Endothelial cell of umbilical vein (primary cell): ENCODE measurements around the gene ROBO2. TPM values are rescaled to one million over a fixed set of nuclear protein-coding genes. Genes with fewer than 3 reads are reported as not detected.

Source experiments
- BruUV-seq: library from RNA; stranded (reverse); fragments of 400-500 nt; replicated peaks from 2 replicates; lab custom pipeline; 2021; lab: Mats Ljungman, UMichigan
- CTCF ChIA-PET: fragments of 300-600, 350-600 bp; sonication (Branson Sonifier 250); formaldehyde crosslinking; loops from one replicate; lab custom pipeline; 2021; ENCODE audit warnings: antibody characterized with exemption, inconsistent platforms; lab: Charles Lee
- POLR2A ChIA-PET: fragments of 300-600, 350-600 bp; sonication (Branson Sonifier 250); formaldehyde crosslinking; loops from one replicate; lab custom pipeline; 2021; ENCODE audit warnings: antibody characterized with exemption, inconsistent platforms; lab: Charles Lee
- DNase-seq: peaks from one replicate; pipeline ENCODE4 v3.0.0-alpha.2; 2011; ENCODE audit warnings: low read depth, low spot score
- FAIRE-seq: peaks from 2 replicates; lab custom pipeline; 2011; peaks lifted over from hg19 to GRCh38; lab: Jason Lieb, UNC
- H2AFZ ChIP-seq: 2 replicates; pipeline ENCODE4 v1.6.0; 2012; ENCODE audit warnings: low read depth, low read length, control low read depth, inconsistent platforms
- H3K27ac ChIP-seq: 2 replicates; pipeline ENCODE4 v1.5.1; 2011; ENCODE audit warnings: low read depth, mild to moderate bottlenecking, control low read depth, low read length, moderate library complexity; ENCODE audit not compliant: insufficient read depth
- H3K27me3 ChIP-seq, 2 experiments: 2 replicates each; pipeline versions ENCODE4 v1.6.0 to v1.6.1; 2011; ENCODE audit warnings: low read length in 2 of 2, mixed read lengths in 1 of 2; ENCODE audit not compliant: control insufficient read depth in 2 of 2, insufficient read depth in 2 of 2
- H3K36me3 ChIP-seq, 2 experiments: 2 replicates in 1 of 2; 3 replicates in 1 of 2; pipeline ENCODE4 v1.5.1; 2011; ENCODE audit warnings: low read length in 2 of 2, mild to moderate bottlenecking in 1 of 2, moderate library complexity in 1 of 2; ENCODE audit not compliant: control insufficient read depth in 2 of 2, insufficient read depth in 2 of 2; ENCODE audit errors: extremely low read depth in 1 of 2
- H3K4me1 ChIP-seq: 3 replicates; pipeline ENCODE4 v1.5.1; 2011; ENCODE audit warnings: mild to moderate bottlenecking, low read length; ENCODE audit not compliant: control insufficient read depth, insufficient read depth; ENCODE audit errors: extremely low read depth
- H3K4me2 ChIP-seq: 2 replicates; pipeline ENCODE4 v1.6.1; 2011; ENCODE audit warnings: low read length, control low read depth, mixed read lengths; ENCODE audit not compliant: insufficient read depth
- H3K4me3 ChIP-seq, 3 experiments: fragments of 200-600 bp in 1 of 3; sonication (generic), shearing (Covaris generic) in 1 of 3; replicated peaks in 1 of 3; 2 replicates each; pipeline ENCODE4 v1.5.1; 2011 to 2016; ENCODE audit warnings: control low read depth in 3 of 3, low read length in 3 of 3, mild to moderate bottlenecking in 2 of 3, inconsistent platforms in 1 of 3, low read depth in 1 of 3, moderate library complexity in 1 of 3; ENCODE audit not compliant: insufficient read depth in 1 of 3
- H3K79me2 ChIP-seq: 2 replicates; pipeline ENCODE4 v1.6.0; 2012; ENCODE audit warnings: low read length, inconsistent platforms; ENCODE audit not compliant: control insufficient read depth, insufficient read depth
- H3K9ac ChIP-seq: replicated peaks from 2 replicates; pipeline ENCODE3; 2011; ENCODE audit warnings: low read length, control low read depth; ENCODE audit not compliant: insufficient read depth; ENCODE audit errors: extremely low read depth
- H3K9me1 ChIP-seq: replicated peaks from 3 replicates; pipeline ENCODE4 v1.6.0; 2011; ENCODE audit warnings: mild to moderate bottlenecking, low read length; ENCODE audit not compliant: control insufficient read depth, insufficient read depth; ENCODE audit errors: extremely low read depth
- H3K9me3 ChIP-seq: replicated peaks from 2 replicates; pipeline ENCODE4 v1.5.1; 2012; ENCODE audit warnings: low read length, inconsistent platforms; ENCODE audit not compliant: control insufficient read depth, insufficient read depth
- H4K20me1 ChIP-seq: replicated peaks from 2 replicates; pipeline ENCODE3; 2011; ENCODE audit warnings: mild to moderate bottlenecking, low read length; ENCODE audit not compliant: control insufficient read depth, insufficient read depth; ENCODE audit errors: extremely low read depth
- EZH2 ChIP-seq: IDR thresholded peaks from 2 replicates; pipeline ENCODE4 v1.6.1; 2012; ENCODE audit warnings: borderline replicate concordance, low read depth, mild to moderate bottlenecking, moderate library complexity, low read length, inconsistent platforms; ENCODE audit not compliant: severe bottlenecking
- FOS ChIP-seq: IDR thresholded peaks from 2 replicates; pipeline ENCODE4 v1.6.1; 2011; ENCODE audit warnings: mild to moderate bottlenecking, low read length, moderate library complexity, borderline replicate concordance; ENCODE audit not compliant: insufficient read depth
- GATA2 ChIP-seq: IDR thresholded peaks from 2 replicates; pipeline ENCODE4 v1.7.0; 2011; ENCODE audit warnings: low read depth, mild to moderate bottlenecking, moderate library complexity, mixed read lengths, low read length; ENCODE audit not compliant: insufficient read length, insufficient read depth
- JUN ChIP-seq: IDR thresholded peaks from 2 replicates; pipeline ENCODE4 v1.6.1; 2011; ENCODE audit warnings: borderline replicate concordance, low read depth; ENCODE audit not compliant: insufficient read length, insufficient read depth
- MAX ChIP-seq: IDR thresholded peaks from 2 replicates; pipeline ENCODE4 v1.6.1; 2011; ENCODE audit not compliant: insufficient read depth, insufficient read length
- MYC ChIP-seq: IDR thresholded peaks from one replicate; pipeline ENCODE4 v1.6.1; 2011; ENCODE audit warnings: mild to moderate bottlenecking, low read depth, low read length
- POLR2A ChIP-seq: IDR thresholded peaks from 2 replicates; pipeline ENCODE4 v1.6.1; 2012; ENCODE audit warnings: low read depth, mild to moderate bottlenecking, control low read depth, low read length
- POLR2AphosphoS5 ChIP-seq: IDR thresholded peaks from 2 replicates; pipeline ENCODE4 v1.6.1; 2012; ENCODE audit warnings: low read depth, mild to moderate bottlenecking, control low read depth, low read length, moderate library complexity; ENCODE audit not compliant: insufficient read depth
- dilution Hi-C: fragments of 300-500 bp; cut with MboI; formaldehyde crosslinking; loops from one replicate; pipeline ENCODE4 v1.15.0; 2019; ENCODE audit warnings: low sequenced_read_pairs; ENCODE audit not compliant: extremely low pct_ligation_motif_present
- intact Hi-C: fragments of 100-400 bp; cut with micrococcal nuclease; formaldehyde crosslinking; loops from one replicate; pipeline ENCODE4 v1.10.0; 2022
- polyA plus RNA-seq, 4 experiments: library from polyadenylated mRNA; depleted of rRNA in 3 of 4; stranded (reverse) in 3 of 4; unstranded in 1 of 4; fragments of >200 nt; gene quantifications; 2 replicates each; pipeline versions ENCODE4 v1.2.1 to v1.2.3, GENCODE V29; 2011 to 2012; ENCODE audit warnings: missing spikeins in 1 of 4
- total RNA-seq: library from RNA; stranded (reverse); gene quantifications from 2 replicates; pipeline ENCODE4 v1.2.3, GENCODE V29; 2021
- TF ChIP-seq, protein P1 (sequence below), 2 donors: IDR thresholded peaks; 1 replicate in 1 of 2; 2 replicates in 1 of 2; pipeline ENCODE4 v1.5.1; 2011; ENCODE audit warnings: low read length in 2 of 2, mild to moderate bottlenecking in 2 of 2, moderate library complexity in 2 of 2, control low read depth in 1 of 2, inconsistent platforms in 1 of 2, low read depth in 1 of 2; ENCODE audit not compliant: insufficient read depth in 1 of 2; ENCODE audit errors: extremely low read depth in 1 of 2

Gene ROBO2
- total and polyA plus RNA-seq, 2 donors (not counting 3 experiments of a cell fraction or from before 2014, with no cell fraction given): not detected

DNA sequence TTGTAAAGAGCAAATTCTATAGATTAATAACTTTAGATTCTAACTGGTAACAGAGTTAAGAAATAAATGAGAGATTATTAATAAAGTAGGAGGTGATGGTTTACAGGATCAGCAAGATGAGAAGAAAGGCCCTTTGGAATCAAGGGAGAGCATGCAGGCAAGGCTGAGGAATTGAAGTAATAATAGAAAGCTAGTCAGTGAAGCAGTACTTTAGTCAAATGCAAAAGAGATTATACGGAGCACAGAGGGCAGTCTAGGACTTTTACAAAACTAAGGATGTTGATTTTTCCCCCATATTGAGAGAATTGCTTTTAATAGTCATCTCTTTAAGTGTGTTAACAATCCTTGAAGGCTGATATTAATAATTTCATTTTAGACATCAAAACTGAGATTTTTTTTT, 146.4 kb downstream of the ROBO2 start:
- intact Hi-C loops (no loop called here), dilution Hi-C loops (no loop called here)
- H2AFZ ChIP-seq: no peak overlapping the region
- H3K27me3 ChIP-seq: no peaks in the 10 kb centered on the region
- CTCF ChIA-PET: no interaction called here
- no peaks in the 10 kb centered on the region for H4K20me1 ChIP-seq
- peaks cover 2% of the 10 kb centered on the region for H3K4me1 ChIP-seq
- H3K4me3 ChIP-seq: no peak overlapping the region
- no peak overlapping the region for H3K9ac ChIP-seq
- FAIRE-seq (no peak), DNase-seq (no peak)
- H3K9me3 ChIP-seq: no peaks in the 10 kb centered on the region
- POLR2A ChIA-PET: no interaction called here
- no TSS peak for BruUV-seq
- no peaks in the 10 kb centered on the region for H3K9me1 ChIP-seq
- H3K79me2 ChIP-seq: no peaks in the 10 kb centered on the region
- no peak for TF ChIP-seq JUN
- no peak for TF ChIP-seq MAX
- TF ChIP-seq GATA2: no peak
- no peak for TF ChIP-seq EZH2
- TF ChIP-seq, protein P1, sequence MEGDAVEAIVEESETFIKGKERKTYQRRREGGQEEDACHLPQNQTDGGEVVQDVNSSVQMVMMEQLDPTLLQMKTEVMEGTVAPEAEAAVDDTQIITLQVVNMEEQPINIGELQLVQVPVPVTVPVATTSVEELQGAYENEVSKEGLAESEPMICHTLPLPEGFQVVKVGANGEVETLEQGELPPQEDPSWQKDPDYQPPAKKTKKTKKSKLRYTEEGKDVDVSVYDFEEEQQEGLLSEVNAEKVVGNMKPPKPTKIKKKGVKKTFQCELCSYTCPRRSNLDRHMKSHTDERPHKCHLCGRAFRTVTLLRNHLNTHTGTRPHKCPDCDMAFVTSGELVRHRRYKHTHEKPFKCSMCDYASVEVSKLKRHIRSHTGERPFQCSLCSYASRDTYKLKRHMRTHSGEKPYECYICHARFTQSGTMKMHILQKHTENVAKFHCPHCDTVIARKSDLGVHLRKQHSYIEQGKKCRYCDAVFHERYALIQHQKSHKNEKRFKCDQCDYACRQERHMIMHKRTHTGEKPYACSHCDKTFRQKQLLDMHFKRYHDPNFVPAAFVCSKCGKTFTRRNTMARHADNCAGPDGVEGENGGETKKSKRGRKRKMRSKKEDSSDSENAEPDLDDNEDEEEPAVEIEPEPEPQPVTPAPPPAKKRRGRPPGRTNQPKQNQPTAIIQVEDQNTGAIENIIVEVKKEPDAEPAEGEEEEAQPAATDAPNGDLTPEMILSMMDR (IDR thresholded peaks at IDR 0.05; ENCODE audit: extremely low read depth in 1 of 2, insufficient read depth in 1 of 2, low read depth in 1 of 2, low read length in 2 of 2): no peak
- no peak for TF ChIP-seq MYC
- TF ChIP-seq FOS: no peak
- TF ChIP-seq POLR2A: no peak
- no peak for TF ChIP-seq POLR2AphosphoS5
- H3K4me2 ChIP-seq: no peak overlapping the region
- no peaks in the 10 kb centered on the region for H3K36me3 ChIP-seq
- no peak overlapping the region for H3K27ac ChIP-seq
